Neural cell (in vitro differentiated cells): ENCODE results near the gene ITFG2. TPM values are rescaled to one million over a fixed set of nuclear protein-coding genes. Genes with fewer than 3 reads are reported as not detected.

Source experiments
- H2AFZ ChIP-seq: fragments of 200-600, 300-800 bp; sonication (generic), shearing (Covaris generic); 2 replicates; pipeline ENCODE4 v1.6.0; 2014; ENCODE audit warnings: low read depth, mild to moderate bottlenecking, antibody characterized with exemption, low read length, moderate library complexity
- H3F3A ChIP-seq: fragments of 200-600 bp; shearing (Covaris generic); 2 replicates; pipeline ENCODE4 v1.6.1; 2016; ENCODE audit warnings: mild to moderate bottlenecking, moderate library complexity, mixed read lengths, antibody characterized with exemption, low read length; ENCODE audit not compliant: insufficient read depth, poor library complexity, severe bottlenecking
- H3K27ac ChIP-seq: fragments of 200-600, 300-800 bp; sonication (generic), shearing (Covaris generic); 2 replicates; pipeline ENCODE4 v1.5.1; 2014; ENCODE audit warnings: mild to moderate bottlenecking, low read length, moderate library complexity
- H3K27me3 ChIP-seq: fragments of 300-800, 200-600 bp; sonication (generic), shearing (Covaris generic); 2 replicates; pipeline ENCODE4 v1.6.0; 2014; ENCODE audit warnings: mild to moderate bottlenecking, low read depth, low read length, moderate library complexity; ENCODE audit not compliant: insufficient read depth
- H3K36me3 ChIP-seq: fragments of 300-800, 200-600 bp; sonication (generic), shearing (Covaris generic); 2 replicates; pipeline ENCODE4 v1.5.1; 2014; ENCODE audit warnings: mild to moderate bottlenecking, antibody characterized with exemption, low read length, moderate library complexity; ENCODE audit not compliant: insufficient read depth
- H3K4me2 ChIP-seq: fragments of 300-800, 200-600 bp; sonication (generic), shearing (Covaris generic); 2 replicates; pipeline ENCODE4 v1.6.0; 2014; ENCODE audit warnings: mild to moderate bottlenecking, low read length
- H3K4me3 ChIP-seq: fragments of 300-800, 200-600 bp; sonication (generic), shearing (Covaris generic); 2 replicates; pipeline ENCODE4 v1.5.1; 2014; ENCODE audit warnings: mild to moderate bottlenecking, low read length, moderate library complexity
- H3K79me2 ChIP-seq: fragments of 200-600 bp; shearing (Covaris generic); replicated peaks from 2 replicates; pipeline ENCODE4 v1.6.0; 2014; ENCODE audit warnings: mild to moderate bottlenecking, low read length, moderate library complexity; ENCODE audit not compliant: insufficient read depth
- H3K9ac ChIP-seq: fragments of 300-800, 200-600 bp; sonication (generic), shearing (Covaris generic); 2 replicates; pipeline ENCODE4 v1.6.1; 2016; ENCODE audit warnings: mild to moderate bottlenecking, low read length, mixed read lengths
- H3K9me2 ChIP-seq: fragments of 200-600 bp; shearing (Covaris generic); 2 replicates; pipeline ENCODE4 v1.6.1; 2016; ENCODE audit warnings: mild to moderate bottlenecking, low read length, mixed read lengths; ENCODE audit not compliant: insufficient read depth
- H3K9me3 ChIP-seq: fragments of 200-600, 300-800 bp; sonication (generic), shearing (Covaris generic); 2 replicates; pipeline ENCODE4 v1.6.1; 2016; ENCODE audit warnings: mild to moderate bottlenecking, mixed run types, low read length, moderate library complexity, mixed read lengths
- H4K20me1 ChIP-seq: fragments of 200-600 bp; shearing (Covaris generic); 2 replicates; pipeline ENCODE4 v1.6.1; 2016; ENCODE audit warnings: mild to moderate bottlenecking, mixed run types; ENCODE audit not compliant: insufficient read depth
- CTCF ChIP-seq: fragments of 450-650 bp; IDR thresholded peaks from 2 replicates; pipeline ENCODE4 v1.5.1; 2014; ENCODE audit warnings: antibody characterized with exemption, mild to moderate bottlenecking, moderate library complexity; ENCODE audit not compliant: poor library complexity, severe bottlenecking
- EP300 ChIP-seq: fragments of 450-650 bp; conservative IDR thresholded peaks from 2 replicates; pipeline ENCODE4 v1.6.1; 2014; ENCODE audit warnings: antibody characterized with exemption, mild to moderate bottlenecking, moderate library complexity; ENCODE audit not compliant: poor library complexity, severe bottlenecking
- EZH2 ChIP-seq: fragments of 200-600, 300-800 bp; shearing (Covaris generic), sonication (generic); IDR thresholded peaks from 2 replicates; pipeline ENCODE4 v1.6.1; 2014; ENCODE audit warnings: antibody characterized with exemption, low read length, borderline replicate concordance, mild to moderate bottlenecking; ENCODE audit not compliant: insufficient read depth, poor library complexity, severe bottlenecking
- MXI1 ChIP-seq: fragments of 450-650 bp; conservative IDR thresholded peaks from 2 replicates; pipeline ENCODE4 v1.6.1; 2014; ENCODE audit warnings: antibody characterized with exemption, mild to moderate bottlenecking; ENCODE audit not compliant: poor library complexity, severe bottlenecking
- POLR2AphosphoS5 ChIP-seq: IDR thresholded peaks from 2 replicates; pipeline ENCODE4 v1.6.1; 2012
- RAD21 ChIP-seq: fragments of 450-650 bp; conservative IDR thresholded peaks from 2 replicates; pipeline ENCODE4 v1.6.1; 2014; ENCODE audit warnings: antibody characterized with exemption, mild to moderate bottlenecking, moderate library complexity
- REST ChIP-seq: IDR thresholded peaks from 2 replicates; pipeline ENCODE4 v1.6.1; 2012; ENCODE audit warnings: borderline replicate concordance
- SMC3 ChIP-seq: fragments of 450-650 bp; conservative IDR thresholded peaks from 2 replicates; pipeline ENCODE4 v1.6.1; 2014; ENCODE audit warnings: antibody characterized with exemption, mild to moderate bottlenecking, moderate library complexity; ENCODE audit not compliant: poor library complexity
- TAF1 ChIP-seq: IDR thresholded peaks from 2 replicates; pipeline ENCODE4 v1.6.1; 2012; ENCODE audit warnings: low read depth
- polyA plus RNA-seq: library from polyadenylated mRNA; depleted of rRNA; stranded (reverse); fragments of >200 nt; gene quantifications from 2 replicates; pipeline ENCODE4 v1.2.3, GENCODE V29; 2014

Gene ITFG2
- polyA plus RNA-seq, 1 donor from 2014 or later, result 22.2 TPM

DNA sequence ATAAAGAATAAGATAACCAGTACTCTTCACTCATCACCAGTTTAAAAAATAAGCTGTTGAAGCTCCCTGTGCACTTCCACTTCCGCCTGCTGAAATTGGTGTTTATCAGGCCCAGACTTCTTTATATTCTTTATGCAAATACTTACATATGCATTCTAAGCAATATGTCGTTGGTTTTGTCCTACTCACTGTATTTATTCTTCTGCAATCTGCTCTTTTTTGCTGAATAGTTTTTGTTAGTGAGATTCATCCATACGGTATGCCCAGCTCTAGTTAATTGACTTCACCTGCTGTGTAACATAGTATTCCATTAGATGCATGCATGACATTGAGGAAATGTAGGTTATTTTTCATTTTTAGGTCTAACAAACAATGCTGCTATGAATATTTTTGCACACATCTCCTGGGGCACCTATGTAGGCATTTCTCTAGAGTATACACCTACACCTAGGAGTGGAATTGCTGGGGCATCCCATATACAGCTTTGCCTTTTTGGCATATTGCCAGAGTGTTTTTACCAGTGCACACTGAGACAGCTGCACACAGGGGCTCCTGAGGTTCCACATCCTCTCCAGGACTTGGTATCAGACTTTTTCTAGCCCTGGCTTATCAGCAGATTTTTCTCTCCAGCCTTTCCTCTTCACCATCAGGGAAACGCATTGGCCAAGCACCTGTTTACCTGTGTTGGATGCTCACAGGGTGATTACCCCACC is 23.4 kb downstream of the ITFG2 start:
- H3K79me2 ChIP-seq, result no peaks in the 10 kb centered on the region
- H3K9me3 ChIP-seq, result no peaks in the 10 kb centered on the region
- no peak overlapping the region for H3K27ac ChIP-seq
- no peaks in the 10 kb centered on the region for H3K9me2 ChIP-seq
- H3K36me3 ChIP-seq, result no peaks in the 10 kb centered on the region
- no peak for TF ChIP-seq TAF1
- TF ChIP-seq CTCF, result no peak
- TF ChIP-seq SMC3, result no peak
- TF ChIP-seq POLR2AphosphoS5, result no peak
- TF ChIP-seq EP300, result no peak
- TF ChIP-seq RAD21, result no peak
- TF ChIP-seq EZH2, result no peak
- TF ChIP-seq REST, result no peak
- no peak overlapping the region for H3K4me2 ChIP-seq
- H2AFZ ChIP-seq, result no peak overlapping the region
- no peaks in the 10 kb centered on the region for H3K27me3 ChIP-seq
- no peaks in the 10 kb centered on the region for H4K20me1 ChIP-seq
- H3F3A ChIP-seq, result no peaks in the 10 kb centered on the region
- H3K9ac ChIP-seq, result no peak overlapping the region
- H3K4me3 ChIP-seq, result no peak overlapping the region

DNA sequence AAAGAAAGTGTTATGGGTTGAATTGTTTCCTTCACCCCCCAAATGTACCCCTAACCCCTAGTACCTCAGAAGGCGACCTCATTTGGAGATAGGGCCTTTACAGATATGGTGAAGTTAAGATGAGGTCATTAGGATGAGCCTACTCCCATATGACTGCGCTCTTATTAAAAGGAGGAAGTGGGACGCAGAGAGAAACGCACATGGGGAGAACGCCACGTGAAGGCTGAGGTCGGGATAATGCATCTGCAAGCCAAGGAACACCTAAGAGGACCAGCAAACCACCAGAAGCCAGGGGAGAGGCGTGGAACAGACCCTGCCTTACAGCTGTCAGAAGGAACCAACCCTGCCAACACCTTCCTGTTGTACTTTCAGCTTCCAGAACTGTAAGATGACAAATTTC is 24.1 kb downstream of the ITFG2 start:
- Histone ChIP-seq H3K27me3 (no peaks in the 10 kb centered on the region), H2AFZ (no peak overlapping the region), H3K4me3 (no peak overlapping the region), H3K9me2 (no peaks in the 10 kb centered on the region), H3K36me3 (no peaks in the 10 kb centered on the region), H3K79me2 (no peaks in the 10 kb centered on the region), H3K9ac (no peak overlapping the region), H3F3A (no peaks in the 10 kb centered on the region), H3K4me2 (no peak overlapping the region), H3K9me3 (no peaks in the 10 kb centered on the region), H3K27ac (no peak overlapping the region), H4K20me1 (no peaks in the 10 kb centered on the region)
- TF ChIP-seq EP300 (no peak), EZH2 (no peak), MXI1 (no peak), REST (no peak), TAF1 (no peak), CTCF (no peak), POLR2AphosphoS5 (no peak), SMC3 (no peak)
